Parathyroid adenoma (tissue), 2 donors: ENCODE results near the gene ADAMTS19.

Experiments used
- H2AFZ ChIP-seq: fragments of 300-600 bp; sonication (generic); one replicate; pipeline ENCODE4 v1.7.0; 2017; ENCODE audit warnings: antibody characterized with exemption, mild to moderate bottlenecking
- H3K27ac ChIP-seq: fragments of 300-600 bp; sonication (generic); one replicate; pipeline ENCODE4 v1.7.0; 2017
- H3K27me3 ChIP-seq: fragments of 300-600 bp; sonication (generic); one replicate; pipeline ENCODE4 v1.7.0; 2017; ENCODE audit warnings: low read length; ENCODE audit not compliant: control insufficient read depth, insufficient read depth
- H3K36me3 ChIP-seq: fragments of 300-600 bp; sonication (generic); one replicate; pipeline ENCODE4 v1.7.0; 2017; ENCODE audit warnings: low read length; ENCODE audit not compliant: control insufficient read depth, insufficient read depth
- H3K4me1 ChIP-seq: fragments of 300-600 bp; sonication (generic); one replicate; pipeline ENCODE4 v1.7.0; 2017; ENCODE audit warnings: control low read depth
- H3K4me2 ChIP-seq: fragments of 300-600 bp; sonication (generic); one replicate; pipeline ENCODE4 v1.7.0; 2017; ENCODE audit warnings: low read length
- H3K4me3 ChIP-seq: fragments of 300-600 bp; sonication (generic); one replicate; pipeline ENCODE4 v1.7.0; 2017; ENCODE audit warnings: low read depth, low read length
- H3K79me2 ChIP-seq: fragments of 300-600 bp; sonication (generic); one replicate; pipeline ENCODE4 v1.7.0; 2017; ENCODE audit warnings: control low read depth
- H3K9ac ChIP-seq: fragments of 300-600 bp; sonication (generic); one replicate; pipeline ENCODE4 v1.7.0; 2017; ENCODE audit warnings: mild to moderate bottlenecking
- H3K9me3 ChIP-seq: fragments of 300-600 bp; sonication (generic); one replicate; pipeline ENCODE4 v1.7.0; 2017; ENCODE audit warnings: low read length; ENCODE audit not compliant: control insufficient read depth
- TF ChIP-seq, protein P1 (sequence below): fragments of 300-600 bp; sonication (generic); IDR thresholded peaks from one replicate; pipeline ENCODE4 v1.7.0; 2017; ENCODE audit warnings: antibody characterized with exemption, mild to moderate bottlenecking
- donor health status: primary hyperparathyroidism.

ADAMTS19 gene

DNA sequence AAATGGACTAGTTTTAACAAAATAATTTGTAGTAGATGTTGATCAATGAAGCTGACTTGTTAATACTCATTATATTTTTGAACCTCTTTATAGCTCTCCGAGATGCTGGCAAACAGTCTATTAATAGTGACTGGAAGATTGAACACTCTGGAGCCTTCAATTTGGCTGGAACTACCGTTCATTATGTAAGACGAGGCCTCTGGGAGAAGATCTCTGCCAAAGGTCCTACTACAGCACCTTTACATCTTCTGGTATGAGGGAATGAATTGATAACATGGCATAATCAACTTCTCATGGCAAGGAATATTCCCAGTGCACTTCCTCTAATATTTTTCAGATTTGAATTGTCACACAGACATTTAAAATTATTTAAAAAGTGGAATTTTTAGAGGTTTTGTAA lies 219.6 kb downstream of the ADAMTS19 start:
- Histone ChIP-seq H3K36me3 (no peaks in the 10 kb centered on the region), H3K4me1 (no peaks in the 10 kb centered on the region), H3K27me3 (no peaks in the 10 kb centered on the region), H3K9ac (no peak overlapping the region), H3K4me3 (no peak overlapping the region), H3K9me3 (no peaks in the 10 kb centered on the region), H3K79me2 (no peaks in the 10 kb centered on the region), H3K4me2 (no peak overlapping the region), H3K27ac (no peak overlapping the region), H2AFZ (no peak overlapping the region)
- TF ChIP-seq, protein P1, sequence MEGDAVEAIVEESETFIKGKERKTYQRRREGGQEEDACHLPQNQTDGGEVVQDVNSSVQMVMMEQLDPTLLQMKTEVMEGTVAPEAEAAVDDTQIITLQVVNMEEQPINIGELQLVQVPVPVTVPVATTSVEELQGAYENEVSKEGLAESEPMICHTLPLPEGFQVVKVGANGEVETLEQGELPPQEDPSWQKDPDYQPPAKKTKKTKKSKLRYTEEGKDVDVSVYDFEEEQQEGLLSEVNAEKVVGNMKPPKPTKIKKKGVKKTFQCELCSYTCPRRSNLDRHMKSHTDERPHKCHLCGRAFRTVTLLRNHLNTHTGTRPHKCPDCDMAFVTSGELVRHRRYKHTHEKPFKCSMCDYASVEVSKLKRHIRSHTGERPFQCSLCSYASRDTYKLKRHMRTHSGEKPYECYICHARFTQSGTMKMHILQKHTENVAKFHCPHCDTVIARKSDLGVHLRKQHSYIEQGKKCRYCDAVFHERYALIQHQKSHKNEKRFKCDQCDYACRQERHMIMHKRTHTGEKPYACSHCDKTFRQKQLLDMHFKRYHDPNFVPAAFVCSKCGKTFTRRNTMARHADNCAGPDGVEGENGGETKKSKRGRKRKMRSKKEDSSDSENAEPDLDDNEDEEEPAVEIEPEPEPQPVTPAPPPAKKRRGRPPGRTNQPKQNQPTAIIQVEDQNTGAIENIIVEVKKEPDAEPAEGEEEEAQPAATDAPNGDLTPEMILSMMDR, result no peak

DNA sequence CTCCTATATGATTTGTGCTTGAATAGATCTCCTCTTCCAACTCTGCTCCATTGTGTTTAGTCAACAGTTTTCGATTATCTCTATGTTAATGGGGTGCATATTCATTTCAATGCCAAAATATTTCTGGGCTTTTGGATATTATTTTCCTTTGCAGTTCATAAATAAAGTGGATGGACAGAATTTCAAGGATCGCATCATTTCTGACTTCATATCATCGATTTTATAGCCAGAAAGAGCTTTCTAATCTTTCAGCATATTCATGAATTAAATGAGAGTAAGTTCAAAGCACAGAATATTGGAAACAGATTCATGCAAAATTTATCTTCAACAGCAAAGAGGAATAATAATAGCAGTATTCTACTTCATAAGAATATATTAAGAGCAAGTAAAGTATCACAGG lies 227.8 kb downstream of the ADAMTS19 start:
- TF ChIP-seq, protein P1, result no peak
- Histone ChIP-seq H2AFZ (no peak overlapping the region), H3K36me3 (no peaks in the 10 kb centered on the region), H3K9ac (no peak overlapping the region), H3K4me1 (no peaks in the 10 kb centered on the region), H3K79me2 (no peaks in the 10 kb centered on the region), H3K4me3 (no peak overlapping the region), H3K27ac (no peak overlapping the region), H3K27me3 (no peaks in the 10 kb centered on the region), H3K9me3 (no peaks in the 10 kb centered on the region), H3K4me2 (no peak overlapping the region)

DNA sequence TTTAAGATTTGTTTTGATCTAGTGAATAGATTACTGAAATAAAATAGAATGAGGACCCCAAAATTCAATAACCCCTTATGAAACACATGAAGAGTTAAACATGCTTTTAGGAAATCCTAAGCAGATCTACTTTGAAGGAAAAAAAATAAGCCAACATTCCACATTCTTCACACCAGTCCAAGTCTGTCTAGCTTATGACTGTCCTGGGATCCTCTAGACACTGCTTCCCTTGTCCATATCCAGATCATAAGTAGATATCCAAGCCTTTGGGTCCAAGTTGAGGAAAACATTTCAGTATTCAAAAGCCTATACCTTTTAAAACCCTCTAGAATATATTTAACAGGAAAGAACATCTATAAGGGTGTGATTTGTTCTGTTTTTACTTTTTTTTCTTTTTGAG lies 228.9 kb downstream of the ADAMTS19 start:
- Histone ChIP-seq H3K79me2 (no peaks in the 10 kb centered on the region), H2AFZ (no peak overlapping the region), H3K4me3 (no peak overlapping the region), H3K4me1 (no peaks in the 10 kb centered on the region), H3K27me3 (no peaks in the 10 kb centered on the region), H3K27ac (no peak overlapping the region), H3K9me3 (no peaks in the 10 kb centered on the region), H3K4me2 (no peak overlapping the region), H3K9ac (no peak overlapping the region), H3K36me3 (no peaks in the 10 kb centered on the region)
- TF ChIP-seq, protein P1, result no peak

DNA sequence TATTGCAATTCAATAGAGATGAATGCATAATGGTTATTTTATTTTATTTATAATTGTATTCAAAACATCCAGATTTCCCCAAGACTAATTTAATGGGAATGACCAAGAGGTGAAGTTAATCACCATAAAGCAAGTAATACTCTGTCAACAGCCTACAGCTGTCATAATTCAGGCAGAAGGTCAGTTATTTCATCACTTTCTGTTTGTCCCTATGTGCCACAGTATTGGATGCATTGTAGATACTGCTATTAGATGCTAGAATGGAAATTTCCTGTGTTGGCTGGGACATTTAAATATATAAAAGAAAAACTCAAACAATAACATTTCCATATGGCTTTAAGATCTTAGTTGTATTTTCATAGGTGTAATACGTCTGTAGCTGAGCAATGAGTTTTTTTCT lies 231.1 kb downstream of the ADAMTS19 start:
- no peaks in the 10 kb centered on the region for H3K27me3 ChIP-seq
- no peak overlapping the region for H3K27ac ChIP-seq
- H3K9me3 ChIP-seq, result no peaks in the 10 kb centered on the region
- no peaks in the 10 kb centered on the region for H3K36me3 ChIP-seq
- H3K79me2 ChIP-seq, result no peaks in the 10 kb centered on the region
- no peak overlapping the region for H3K9ac ChIP-seq
- no peak overlapping the region for H3K4me3 ChIP-seq
- TF ChIP-seq, protein P1, result no peak
- no peaks in the 10 kb centered on the region for H3K4me1 ChIP-seq
- H2AFZ ChIP-seq, result no peak overlapping the region
- no peak overlapping the region for H3K4me2 ChIP-seq

DNA sequence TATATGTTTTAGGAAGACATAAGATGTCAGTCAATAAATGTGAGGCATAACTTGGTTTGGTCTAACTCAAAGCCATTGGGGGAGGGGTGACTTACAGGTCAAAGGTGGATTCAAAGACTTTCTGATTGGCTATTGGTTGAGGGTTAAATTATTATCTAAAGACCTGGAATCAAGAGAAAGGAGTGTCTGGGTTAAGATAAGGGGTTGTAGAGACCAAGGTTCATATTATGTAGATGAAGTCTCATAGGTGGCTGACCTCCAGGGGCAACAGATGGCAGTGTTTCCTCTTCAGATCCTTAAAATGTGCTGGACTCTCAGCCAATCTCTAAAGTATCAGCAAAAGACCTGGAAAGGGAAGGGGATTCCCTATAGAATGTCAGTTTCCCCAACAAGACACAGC lies 236.5 kb downstream of the ADAMTS19 start:
- Histone ChIP-seq H3K79me2 (no peaks in the 10 kb centered on the region), H3K4me1 (no peaks in the 10 kb centered on the region), H3K9me3 (no peaks in the 10 kb centered on the region), H3K36me3 (no peaks in the 10 kb centered on the region), H3K27ac (no peak overlapping the region), H3K4me2 (no peak overlapping the region), H3K4me3 (no peak overlapping the region), H3K27me3 (no peaks in the 10 kb centered on the region), H2AFZ (no peak overlapping the region), H3K9ac (no peak overlapping the region)
- TF ChIP-seq, protein P1, result no peak
